GM21825 (cell line): ENCODE data around the gene MACROD2.

Experiments used
- ATAC-seq: cut with Tn5 transposase; IDR thresholded peaks from one replicate; pipeline ENCODE4 v1.9.1; 2021; ENCODE audit warnings: mild to moderate bottlenecking, moderate library complexity; ENCODE audit not compliant: unreplicated experiment

The MACROD2 gene

GRCh38 chr20:14885661-14886060 lies 890.3 kb downstream of the MACROD2 start:
- no peak for ATAC-seq

- no peak for ATAC-seq
These were observed 892.8 kb downstream of the MACROD2 start for GRCh38 chr20:14888134-14888533.

- no peak for ATAC-seq
These were observed 894.4 kb downstream of the MACROD2 start for GRCh38 chr20:14889496-14890255.

GRCh38 chr20:14890713-14891112 lies 895.4 kb downstream of the MACROD2 start:
- ATAC-seq = no peak

GRCh38 chr20:14892782-14893181 lies 897.5 kb downstream of the MACROD2 start:
- ATAC-seq = no peak

- ATAC-seq = no peak
These were observed 901.3 kb downstream of the MACROD2 start for GRCh38 chr20:14896569-14896968.

GRCh38 chr20:14897608-14898007 lies 902.3 kb downstream of the MACROD2 start:
- no peak for ATAC-seq

GRCh38 chr20:14902432-14903089 lies 907.2 kb downstream of the MACROD2 start:
- peak; percentile 99 for ATAC-seq

GRCh38 chr20:14906908-14907434 lies 911.7 kb downstream of the MACROD2 start:
- no peak for ATAC-seq

GRCh38 chr20:14910126-14910525 lies 914.8 kb downstream of the MACROD2 start:
- no peak for ATAC-seq

GRCh38 chr20:14913896-14914620 lies 918.7 kb downstream of the MACROD2 start:
- ATAC-seq = no peak

GRCh38 chr20:14914633-14915032 lies 919.3 kb downstream of the MACROD2 start:
- no peak for ATAC-seq

- no peak for ATAC-seq
These were observed 920.0 kb downstream of the MACROD2 start for GRCh38 chr20:14915356-14915755.

GRCh38 chr20:14916360-14916920 lies 921.1 kb downstream of the MACROD2 start:
- no peak for ATAC-seq

- no peak for ATAC-seq
These were observed 923.0 kb downstream of the MACROD2 start for GRCh38 chr20:14918281-14918680.

- ATAC-seq = no peak
These were observed 923.7 kb downstream of the MACROD2 start for GRCh38 chr20:14918976-14919375.

- ATAC-seq = no peak
These were observed 924.3 kb downstream of the MACROD2 start for GRCh38 chr20:14919501-14920081.

- ATAC-seq = no peak
These were observed 926.2 kb downstream of the MACROD2 start for GRCh38 chr20:14921513-14921912.

GRCh38 chr20:14922503-14923267 lies 927.4 kb downstream of the MACROD2 start:
- ATAC-seq = no peak

- no peak for ATAC-seq
These were observed 929.1 kb downstream of the MACROD2 start for GRCh38 chr20:14924433-14924832.
